Stimulated activated CD4-positive, alpha-beta T cell treated with anti-CD3 and anti-CD28 coated beads, Interleukin-4, amount 100 ng/mL, for 4 hours (primary cell): Measurements from ENCODE around the gene ZNF366.
"Not testable (repeated sequence)": the region's sequence is repeated elsewhere in the genome, so short reads cannot be mapped to it uniquely, and the experiment has no call there.

Experiments used
- DNase-seq, 2 experiments: peaks; one replicate each; pipeline ENCODE4 v3.0.0-alpha.2; 2020

The ZNF366 gene

GRCh38 chr5:72436796-72437471 is 70.3 kb downstream of the ZNF366 start:
- DNase-seq = no peak

- no peak for DNase-seq
Measured at GRCh38 chr5:72434781-72435437, 72.3 kb downstream of the ZNF366 start.

- no peak for DNase-seq
Measured at GRCh38 chr5:72434056-72434780, 73.0 kb downstream of the ZNF366 start.

GRCh38 chr5:72433522-72433921 is 73.7 kb downstream of the ZNF366 start:
- no peak for DNase-seq

- DNase-seq = no peak
Measured at GRCh38 chr5:72428669-72429068, 78.5 kb downstream of the ZNF366 start.

GRCh38 chr5:72427488-72428437 is 79.4 kb downstream of the ZNF366 start:
- DNase-seq = no peak

- DNase-seq = no peak
Measured at GRCh38 chr5:72427016-72427415, 80.2 kb downstream of the ZNF366 start.

- DNase-seq = no peak
Measured at GRCh38 chr5:72426019-72426418, 81.2 kb downstream of the ZNF366 start.

GRCh38 chr5:72418271-72418670 is 88.9 kb downstream of the ZNF366 start:
- no peak for DNase-seq

- no peak for DNase-seq
Measured at GRCh38 chr5:72417333-72418062, 89.7 kb downstream of the ZNF366 start.

- DNase-seq = no peak
Measured at GRCh38 chr5:72415616-72416325, 91.4 kb downstream of the ZNF366 start.

- no peak for DNase-seq
Measured at GRCh38 chr5:72412283-72413055, 94.7 kb downstream of the ZNF366 start.

- DNase-seq = no peak
Measured at GRCh38 chr5:72410688-72411295, 96.4 kb downstream of the ZNF366 start.

- no peak for DNase-seq
Measured at GRCh38 chr5:72408603-72409002, 98.6 kb downstream of the ZNF366 start.

- no peak for DNase-seq
Measured at GRCh38 chr5:72408127-72408526, 99.1 kb downstream of the ZNF366 start.

- no peak for DNase-seq
Measured at GRCh38 chr5:72407541-72407940, 99.7 kb downstream of the ZNF366 start.

GRCh38 chr5:72407078-72407477 is 100.1 kb downstream of the ZNF366 start:
- DNase-seq = no peak

GRCh38 chr5:72404771-72405170 is 102.4 kb downstream of the ZNF366 start:
- not testable (repeated sequence) for DNase-seq

GRCh38 chr5:72402959-72403628 is 104.1 kb downstream of the ZNF366 start:
- DNase-seq = no peak
